GDM1 (cell line): ENCODE data around the gene ELANE.
"Not testable (repeated sequence)": the region's sequence is repeated elsewhere in the genome, so short reads cannot be mapped to it uniquely, and the experiment has no call there.

Source experiments
- DNase-seq: peaks from one replicate; lab custom pipeline; 2025; lab: John Stamatoyannopoulos, UW

ELANE gene

GRCh38 chr19:814152-815078 is 37.7 kb upstream of the ELANE start:
- no peak for DNase-seq

GRCh38 chr19:815079-815774 is 36.9 kb upstream of the ELANE start:
- no peak for DNase-seq

- DNase-seq: no peak
Measured at GRCh38 chr19:815775-816499, 36.2 kb upstream of the ELANE start.

GRCh38 chr19:816500-816857 is 35.6 kb upstream of the ELANE start:
- DNase-seq: no peak

- DNase-seq: not testable (repeated sequence)
Measured at GRCh38 chr19:820212-820611, 31.9 kb upstream of the ELANE start.

- DNase-seq: no peak
Measured at GRCh38 chr19:821231-821824, 30.8 kb upstream of the ELANE start.

GRCh38 chr19:821825-822503 is 30.1 kb upstream of the ELANE start, which contains the start of gene PLPPR3:
Gene PLPPR3 (minus strand): TSS chr19:821955. CDS start chr19:821559, 396 bp downstream.
- no peak for DNase-seq

GRCh38 chr19:823565-824121 is 28.5 kb upstream of the ELANE start:
- no peak for DNase-seq

GRCh38 chr19:824885-825284 is 27.2 kb upstream of the ELANE start:
- DNase-seq: no peak

GRCh38 chr19:825897-826644 is 26.0 kb upstream of the ELANE start:
- no peak for DNase-seq

GRCh38 chr19:827314-827709 is 24.8 kb upstream of the ELANE start:
- no peak for DNase-seq

GRCh38 chr19:827710-828321 is 24.3 kb upstream of the ELANE start, which contains the start of gene AZU1:
Gene AZU1 (plus strand): TSS chr19:827837. CDS start chr19:827847, 10 bp downstream.
- DNase-seq: no peak

GRCh38 chr19:829129-829758 is 22.9 kb upstream of the ELANE start:
- no peak for DNase-seq

GRCh38 chr19:831407-832369 is 20.4 kb upstream of the ELANE start:
- DNase-seq: no peak

- DNase-seq: no peak
Measured at GRCh38 chr19:834216-834615, 17.9 kb upstream of the ELANE start.

- DNase-seq: no peak
Measured at GRCh38 chr19:835210-835810, 16.8 kb upstream of the ELANE start.

GRCh38 chr19:840519-841206 is 11.4 kb upstream of the ELANE start, which contains the start of gene PRTN3:
Gene PRTN3 (plus strand): TSS chr19:840999. CDS start chr19:841009, 10 bp downstream.
- no peak for DNase-seq
